Dedifferentiated amniotic fluid mesenchymal stem cell (primary cell): ENCODE measurements around the gene ENOPH1.

Experiments
- DNase-seq: peaks from one replicate; pipeline ENCODE4 v3.0.0-alpha.2; 2016; ENCODE audit errors: extremely low spot score

Gene ENOPH1

DNA sequence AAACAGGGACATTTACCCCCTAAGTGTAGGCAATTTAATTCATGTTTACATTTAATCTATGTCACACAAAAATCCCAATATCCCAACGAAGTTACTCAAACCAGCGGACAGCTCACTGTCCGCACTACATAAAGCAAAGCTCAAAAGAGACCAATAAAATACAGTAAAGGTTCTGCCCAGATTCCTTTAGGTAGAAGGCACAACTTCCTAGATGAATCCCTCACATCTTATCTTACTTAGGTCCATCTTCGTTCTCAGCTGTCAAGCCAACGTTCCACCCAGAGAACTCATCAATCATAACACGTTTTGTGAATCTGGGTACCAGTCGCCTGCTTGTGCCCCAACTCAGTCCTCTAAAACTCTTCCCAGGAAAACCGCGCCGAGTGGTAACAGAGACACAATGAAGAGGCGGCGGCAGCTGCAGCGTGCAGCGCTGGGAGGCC lies 1.8 kb upstream of the ENOPH1 start:
- no peak for DNase-seq

DNA sequence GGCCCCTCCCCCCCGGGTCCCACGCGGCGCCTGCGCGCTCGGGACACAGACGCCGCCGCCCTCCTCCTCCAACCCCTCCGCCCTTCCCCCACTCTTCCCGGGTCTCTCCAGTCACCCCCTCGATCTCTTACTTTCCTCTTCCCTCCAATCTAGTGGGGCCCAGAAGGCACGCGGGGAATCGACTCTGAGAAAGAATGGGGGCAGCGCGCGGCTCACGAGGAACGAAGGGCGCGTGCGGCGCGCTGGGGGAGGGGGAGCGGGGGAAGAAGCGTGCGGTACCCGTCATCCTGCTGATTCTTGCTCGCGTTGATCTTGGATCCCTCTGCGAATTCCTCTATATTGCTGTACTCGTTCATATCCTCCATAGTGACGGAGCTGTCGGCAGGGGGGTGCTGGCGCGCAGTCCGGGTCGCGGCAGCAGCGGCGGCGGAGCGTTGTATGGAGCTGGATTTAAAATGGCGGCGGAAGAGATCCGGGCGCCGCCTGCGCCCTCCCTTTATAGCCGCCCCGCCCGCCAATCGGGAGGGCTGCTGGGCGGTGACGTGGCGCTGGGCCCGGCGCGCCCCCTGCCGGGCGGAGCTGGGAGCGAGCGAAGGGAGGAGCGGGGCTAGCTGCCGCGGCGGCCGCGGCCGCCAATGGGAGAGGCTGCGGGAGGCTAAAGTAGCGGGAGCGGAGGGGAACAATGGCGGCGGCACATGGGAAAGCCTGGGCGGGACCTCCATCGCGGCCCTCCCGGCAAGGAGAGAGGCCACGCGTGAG lies 1.2 kb upstream of the ENOPH1 start:
- peak; percentile 84 for DNase-seq

DNA sequence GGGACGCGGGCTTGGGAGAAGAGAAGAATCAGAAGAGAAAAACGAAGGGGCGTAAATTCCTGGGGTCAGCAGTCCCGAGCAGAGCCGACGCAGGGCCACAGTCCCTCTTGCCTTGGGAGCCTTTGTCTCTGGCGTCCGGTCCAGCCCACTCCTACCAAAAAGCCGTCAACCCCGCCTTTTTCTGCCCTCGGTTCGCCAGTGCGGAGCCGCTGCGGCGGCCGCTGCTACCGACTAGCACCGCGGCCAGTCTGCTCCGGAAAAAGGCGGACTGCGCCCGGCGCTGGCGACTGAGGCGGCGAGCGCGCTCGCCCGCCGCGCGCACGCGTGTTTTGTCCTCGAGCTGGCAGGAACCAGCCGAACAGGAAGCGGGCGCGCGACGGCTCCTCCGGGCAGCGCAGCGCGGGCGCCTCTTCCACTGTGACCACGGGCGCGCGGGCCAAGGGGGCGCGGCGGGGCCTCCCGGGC lies 630 bp upstream of the ENOPH1 start:
- DNase-seq, result no peak

DNA sequence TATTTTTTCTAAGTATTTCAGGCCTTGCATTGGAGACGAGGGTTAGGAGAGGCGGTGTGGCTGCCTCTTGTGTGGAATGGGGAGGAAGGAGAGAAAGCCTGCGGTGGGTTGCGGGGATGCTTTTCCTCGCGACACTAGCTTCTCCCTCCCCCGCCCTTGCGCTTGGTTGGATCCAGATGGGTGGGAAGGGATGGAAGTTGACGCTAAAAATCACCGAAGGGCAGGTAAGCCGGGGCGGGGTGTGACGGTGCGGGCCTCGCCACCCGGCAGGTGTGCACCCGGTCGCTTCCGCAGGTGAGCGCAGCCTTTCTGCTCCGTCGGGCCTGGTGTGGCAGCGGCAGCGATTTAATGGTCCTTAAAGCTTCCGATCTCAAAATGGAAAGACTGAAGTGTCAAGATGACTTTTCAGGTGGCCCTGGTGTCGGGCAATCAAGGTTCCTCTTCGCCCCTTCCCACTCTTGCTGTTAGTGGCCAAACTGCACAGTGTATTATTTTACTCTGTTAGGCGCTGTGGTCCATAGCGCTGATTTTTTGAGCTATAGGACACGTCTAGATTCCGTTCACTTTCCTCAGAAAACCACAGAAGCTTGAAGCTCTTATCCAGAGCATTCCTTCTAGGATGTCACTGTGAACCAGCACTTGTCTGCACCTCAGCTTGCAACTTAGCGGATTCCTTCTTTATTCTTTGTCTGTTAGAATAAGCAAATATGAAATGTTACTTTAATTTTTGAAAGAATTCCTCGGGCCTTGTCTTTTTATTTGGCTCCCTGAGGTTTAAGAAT lies 765 bp downstream of the ENOPH1 start:
- DNase-seq, result peak; percentile 18

DNA sequence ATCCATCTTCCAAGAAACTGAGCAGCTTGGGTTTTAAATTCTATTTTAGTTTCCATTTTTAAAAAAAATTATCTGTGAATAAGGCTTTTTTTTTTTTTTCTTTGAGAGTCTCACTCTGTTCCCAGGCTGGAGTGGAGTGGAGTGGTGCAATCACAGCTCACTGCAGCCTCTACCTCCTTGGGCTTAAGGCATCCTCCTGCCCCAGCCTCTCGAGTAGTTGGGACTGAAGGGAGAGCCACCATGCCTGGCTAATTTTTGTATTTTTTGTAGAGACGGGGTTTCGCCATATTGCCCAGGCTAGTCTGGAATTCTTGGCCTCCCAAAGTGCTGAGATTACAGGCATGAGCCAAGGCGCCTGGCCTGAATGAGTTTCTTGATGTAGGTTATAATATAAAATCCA lies 1.4 kb downstream of the ENOPH1 start:
- DNase-seq, result no peak

DNA sequence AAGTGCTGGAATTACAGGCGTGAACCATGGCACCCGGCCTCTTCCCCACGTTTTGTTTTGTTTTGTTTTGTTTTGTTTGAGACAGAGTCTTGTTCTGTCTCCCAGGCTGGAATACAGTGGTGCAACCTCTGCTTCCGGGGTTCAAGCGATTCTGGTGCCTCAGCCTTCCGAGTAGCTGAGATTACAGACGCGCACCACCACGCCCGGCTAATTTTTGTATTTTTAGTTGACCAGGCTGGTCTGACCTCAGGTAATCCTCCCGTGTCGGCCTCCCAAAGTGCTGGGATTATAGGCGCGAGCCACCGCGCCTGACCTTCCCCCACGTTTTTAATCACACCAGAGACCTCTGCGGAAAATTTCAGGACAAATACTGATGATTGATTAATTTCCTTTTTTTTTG lies 2.2 kb downstream of the ENOPH1 start:
- DNase-seq, result no peak

DNA sequence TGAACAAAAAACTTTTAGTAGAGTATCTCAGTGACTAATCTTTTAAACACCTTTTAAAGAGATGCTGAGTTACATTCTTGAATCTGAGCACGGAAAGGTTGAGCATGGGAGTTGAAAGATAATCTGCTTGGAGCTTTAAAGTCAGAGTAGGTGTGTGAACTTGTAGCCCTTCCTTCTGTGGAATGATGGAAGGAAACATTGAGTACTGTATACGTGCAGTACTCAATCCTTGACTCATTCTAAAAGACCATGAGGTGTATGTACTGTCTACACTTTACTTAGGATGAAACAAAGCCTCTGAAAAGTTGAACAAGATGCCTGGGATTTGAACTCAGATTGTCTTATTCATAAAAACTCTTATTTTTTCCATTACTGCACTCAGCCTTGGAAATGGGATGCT lies 3.4 kb downstream of the ENOPH1 start:
- no peak for DNase-seq

DNA sequence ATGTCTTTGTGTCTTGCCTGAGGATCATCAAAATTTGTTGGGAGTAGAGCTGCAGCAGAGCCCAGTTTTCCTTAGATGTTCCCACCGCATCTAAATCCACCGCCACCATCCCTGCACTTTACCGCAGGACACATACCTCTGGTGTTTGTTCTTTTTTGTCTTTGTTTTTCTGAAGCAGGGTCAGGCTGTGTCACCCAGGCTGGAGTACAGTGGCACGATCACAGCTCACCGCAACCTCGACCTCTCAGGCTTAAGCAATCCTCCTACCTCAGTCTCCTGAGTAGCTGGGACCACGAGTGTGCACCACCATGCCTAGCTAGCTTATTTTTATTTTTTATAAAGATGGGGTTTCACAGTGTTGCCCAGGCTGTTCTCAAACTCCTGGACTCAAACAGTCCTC lies 4.6 kb downstream of the ENOPH1 start:
- no peak for DNase-seq

DNA sequence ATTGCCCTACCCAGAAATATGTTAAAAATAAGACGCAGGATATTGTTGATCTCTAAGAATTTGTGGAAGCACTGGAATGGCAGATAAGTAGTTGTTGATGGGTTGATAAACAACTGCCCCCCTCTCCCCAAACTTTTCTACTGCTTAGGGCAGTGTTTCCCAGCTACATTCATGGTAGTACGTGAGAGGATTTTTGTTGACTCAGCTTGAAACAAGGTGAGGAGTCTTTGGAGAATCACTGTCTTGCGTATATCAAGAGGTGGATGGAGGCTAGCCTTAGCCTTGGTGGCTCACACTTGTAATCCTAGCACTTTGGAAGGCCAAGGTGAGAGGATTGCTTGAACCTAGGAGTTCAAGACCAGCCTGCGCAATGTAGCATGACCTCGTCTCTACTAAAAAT lies 5.7 kb downstream of the ENOPH1 start:
- no peak for DNase-seq

DNA sequence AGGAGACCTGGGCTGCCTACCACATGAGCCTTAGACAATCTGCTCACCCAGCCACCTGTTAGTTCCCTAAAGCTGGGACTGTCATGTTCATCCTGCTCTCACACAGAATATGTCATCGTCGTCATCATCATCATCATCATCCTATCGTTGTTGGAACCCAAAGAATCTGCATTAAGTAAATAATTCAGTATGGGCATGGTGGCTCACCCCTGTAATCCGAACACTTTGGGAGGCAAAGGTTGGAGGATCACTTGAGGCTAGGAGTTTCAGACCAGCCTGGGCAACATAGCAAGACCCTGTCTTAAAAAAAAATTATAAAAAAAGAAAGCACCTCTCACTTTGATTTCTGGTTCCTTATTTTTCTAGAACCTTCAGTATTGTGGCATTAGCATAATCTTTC lies 6.4 kb downstream of the ENOPH1 start:
- DNase-seq, result no peak

DNA sequence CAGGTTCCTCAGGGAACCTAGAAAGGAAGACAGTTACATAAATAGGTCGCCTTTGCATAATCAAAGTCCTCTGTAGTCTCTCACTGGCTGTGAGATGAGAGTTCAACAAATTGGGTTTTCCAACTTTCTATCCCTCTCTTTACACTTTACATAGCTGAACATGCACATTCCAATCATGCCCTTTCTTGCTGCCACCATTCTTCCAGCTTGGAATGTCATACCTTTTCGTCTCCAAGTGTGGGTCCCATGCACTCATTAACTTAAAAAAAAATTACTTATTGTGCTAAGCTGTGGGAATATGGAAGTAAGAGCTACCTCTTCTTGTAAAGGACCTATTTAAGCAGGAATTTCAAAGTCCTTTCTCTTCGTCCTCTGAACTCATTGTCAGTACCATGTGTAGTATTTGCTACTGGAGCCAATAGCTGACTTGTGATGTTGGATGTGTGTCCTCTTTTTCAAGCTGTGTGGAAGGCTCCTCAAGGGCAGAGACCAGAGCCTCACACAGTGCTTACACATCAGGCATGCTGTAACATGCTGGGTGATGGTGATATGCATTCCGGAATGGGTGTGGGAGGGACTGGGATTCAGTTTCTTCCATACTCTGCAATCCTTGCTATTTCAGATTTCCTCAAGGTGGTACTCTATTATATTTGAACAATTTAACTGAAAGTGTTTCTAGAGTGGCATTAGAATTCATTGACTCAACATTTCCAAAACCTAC lies 7.1 kb downstream of the ENOPH1 start:
- DNase-seq, result peak; percentile 26

DNA sequence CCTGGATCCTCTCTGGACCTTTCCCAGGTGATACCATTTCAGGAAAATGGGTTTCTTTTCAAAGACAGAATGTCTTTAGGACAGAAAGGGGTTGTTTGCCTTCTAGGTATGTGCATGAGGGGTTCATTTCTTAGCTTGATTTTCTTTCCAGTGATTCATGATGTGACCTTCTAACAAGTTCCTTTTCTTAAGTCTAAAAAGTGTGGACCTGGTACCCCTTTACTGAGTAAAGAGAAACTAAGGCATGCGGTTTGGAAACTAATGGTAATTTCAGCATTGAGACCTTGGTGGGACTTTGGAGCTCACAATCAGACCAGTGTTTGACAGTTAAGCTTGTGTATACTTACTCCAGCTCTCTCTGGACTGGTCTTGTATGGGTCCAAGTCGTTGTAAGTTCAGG lies 8.7 kb downstream of the ENOPH1 start:
- DNase-seq, result no peak

DNA sequence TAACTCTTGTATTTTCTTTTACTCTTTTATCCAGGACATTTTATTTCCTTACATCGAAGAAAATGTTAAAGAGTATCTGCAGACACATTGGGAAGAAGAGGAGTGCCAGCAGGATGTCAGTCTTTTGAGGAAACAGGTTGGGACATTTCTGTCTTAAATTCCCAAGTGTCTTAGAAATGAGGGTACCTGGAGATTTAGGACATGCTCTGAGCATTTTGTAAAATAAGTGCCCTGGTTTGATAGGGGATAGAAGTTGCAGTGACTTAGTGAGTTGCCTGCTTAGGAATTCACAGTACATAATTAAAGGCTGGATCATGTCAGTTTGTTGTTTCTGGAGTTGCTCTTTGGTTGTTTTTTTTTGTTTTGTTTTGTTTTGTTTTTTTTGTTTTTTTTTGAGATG lies 17.5 kb downstream of the ENOPH1 start:
- no peak for DNase-seq

DNA sequence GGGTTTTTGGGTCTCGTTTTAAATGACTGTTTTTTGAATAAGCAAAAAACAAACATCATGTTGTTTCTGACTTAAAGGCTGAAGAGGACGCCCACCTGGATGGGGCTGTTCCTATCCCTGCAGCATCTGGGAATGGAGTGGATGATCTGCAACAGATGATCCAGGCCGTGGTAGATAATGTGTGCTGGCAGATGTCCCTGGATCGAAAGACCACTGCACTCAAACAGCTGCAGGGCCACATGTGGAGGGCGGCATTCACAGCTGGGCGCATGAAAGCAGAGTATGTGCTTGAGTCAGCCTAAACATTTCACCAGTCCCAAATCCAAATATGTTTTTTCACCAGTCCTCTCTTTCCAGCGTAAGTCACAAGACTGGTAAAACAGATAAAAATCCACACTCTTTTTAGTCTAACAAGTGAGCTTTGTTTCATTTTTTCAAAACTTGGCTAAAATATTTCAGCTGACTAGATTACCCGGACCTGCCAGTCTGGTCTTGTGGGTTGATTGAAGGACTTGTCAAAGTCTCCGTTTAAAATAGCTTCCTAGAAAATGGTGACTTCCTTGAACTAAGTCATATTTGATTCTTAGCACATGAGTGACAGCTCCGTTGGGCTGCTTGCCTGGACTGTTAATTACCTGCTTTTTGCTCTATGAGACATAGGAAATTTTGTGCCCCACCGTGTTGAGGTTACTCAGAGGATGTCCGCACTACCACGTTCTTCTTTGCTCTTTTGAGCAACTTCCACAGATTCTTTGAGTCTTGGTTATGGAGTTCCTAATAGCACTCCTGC lies 20.8 kb downstream of the ENOPH1 start:
- no peak for DNase-seq

DNA sequence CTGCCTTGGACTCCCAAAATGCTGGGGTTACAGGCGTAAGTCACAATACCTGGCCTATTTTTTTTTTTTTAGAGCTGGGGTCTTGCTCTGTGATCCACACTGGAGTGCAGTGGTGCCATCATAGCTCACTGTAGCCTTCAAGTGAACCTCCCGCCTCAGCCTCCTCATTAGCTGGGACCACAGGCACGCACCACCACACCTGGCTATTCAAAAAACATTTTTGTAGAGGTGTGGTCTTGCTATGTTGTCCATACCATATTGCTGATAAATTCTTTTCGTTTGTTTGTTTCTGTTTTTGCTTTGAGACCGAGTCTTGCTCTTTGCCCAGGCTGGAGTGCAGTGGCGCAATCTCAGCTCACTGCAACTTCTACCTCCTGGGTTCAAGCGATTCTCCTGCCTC lies 21.6 kb downstream of the ENOPH1 start:
- DNase-seq, result no peak

DNA sequence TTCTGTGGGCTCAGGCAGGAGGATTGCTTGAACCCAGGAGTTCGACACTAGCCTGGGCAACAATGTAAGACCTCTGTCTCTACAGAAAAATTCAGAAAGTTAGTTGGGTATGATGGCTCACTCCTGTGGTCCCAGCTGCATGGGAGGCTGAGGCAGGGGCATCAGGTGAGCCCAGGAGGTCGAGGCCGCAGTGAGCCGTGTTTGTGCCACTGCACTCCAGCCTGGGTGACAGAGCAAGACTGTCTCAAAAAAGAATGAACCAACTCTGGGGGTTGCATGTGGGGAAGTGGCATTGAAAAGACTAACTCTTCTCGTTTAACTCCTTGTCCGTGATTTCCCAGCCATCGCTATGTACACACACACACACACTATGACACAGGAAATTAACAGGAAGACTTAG lies 26.9 kb downstream of the ENOPH1 start:
- no peak for DNase-seq

DNA sequence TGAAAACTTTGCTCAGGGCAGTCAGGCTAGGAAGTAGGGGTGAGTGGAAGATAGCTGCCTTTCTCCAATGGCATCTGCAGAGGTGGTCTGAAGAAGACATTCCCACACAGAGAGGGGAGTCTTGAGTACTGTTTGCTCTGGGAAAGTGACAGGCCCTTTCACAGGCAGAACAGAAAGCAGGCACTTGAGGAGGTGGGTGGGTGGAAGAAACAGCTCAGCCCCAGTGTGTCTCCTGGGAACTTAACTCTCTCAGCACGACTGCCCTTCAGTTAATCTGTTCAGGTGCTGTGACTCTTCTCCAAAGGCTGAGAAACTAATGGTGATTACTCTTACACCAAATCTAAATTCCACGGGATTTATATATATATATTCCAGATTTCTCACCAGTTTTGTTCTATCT lies 28.3 kb downstream of the ENOPH1 start:
- no peak for DNase-seq

DNA sequence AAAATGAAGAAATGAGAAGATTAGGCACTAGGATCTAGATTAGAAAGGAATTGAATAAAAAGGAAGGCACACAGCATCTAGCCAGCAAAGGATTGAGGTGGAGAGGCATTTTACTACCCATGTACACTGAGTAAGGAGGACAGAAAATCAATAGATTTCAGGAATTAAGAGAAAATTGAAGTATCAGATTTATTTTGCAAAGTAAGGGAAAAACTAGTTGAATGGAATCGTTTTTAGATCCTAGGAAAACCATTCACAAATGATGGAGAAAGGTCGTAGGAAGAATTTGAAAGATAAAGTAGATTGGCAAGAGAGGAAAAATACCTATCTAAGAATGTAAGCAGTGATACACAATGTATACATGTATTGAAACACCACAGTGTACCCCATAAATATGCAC lies 31.3 kb downstream of the ENOPH1 start:
- DNase-seq, result no peak

DNA sequence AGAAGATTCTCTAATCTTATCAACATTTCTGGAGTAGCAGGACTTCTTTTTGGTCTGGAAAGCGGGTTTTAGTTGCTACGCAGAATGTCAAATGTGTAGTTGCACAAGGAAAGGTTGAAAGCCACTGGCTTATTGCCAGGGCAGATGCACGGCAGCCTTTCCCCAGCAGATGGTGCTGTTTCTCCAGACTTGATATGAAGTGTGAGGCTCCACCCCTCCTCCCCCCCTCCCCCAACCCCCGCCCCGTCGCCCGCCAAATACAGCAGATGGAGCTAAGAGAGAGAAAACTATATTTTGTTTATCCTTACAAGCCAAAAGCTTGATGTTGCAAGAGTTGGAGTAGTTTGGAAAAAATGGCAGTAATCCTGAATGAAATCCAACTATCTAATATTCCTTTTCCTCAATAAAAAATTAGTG lies 32.0 kb downstream of the ENOPH1 start:
- peak; percentile 82 for DNase-seq

DNA sequence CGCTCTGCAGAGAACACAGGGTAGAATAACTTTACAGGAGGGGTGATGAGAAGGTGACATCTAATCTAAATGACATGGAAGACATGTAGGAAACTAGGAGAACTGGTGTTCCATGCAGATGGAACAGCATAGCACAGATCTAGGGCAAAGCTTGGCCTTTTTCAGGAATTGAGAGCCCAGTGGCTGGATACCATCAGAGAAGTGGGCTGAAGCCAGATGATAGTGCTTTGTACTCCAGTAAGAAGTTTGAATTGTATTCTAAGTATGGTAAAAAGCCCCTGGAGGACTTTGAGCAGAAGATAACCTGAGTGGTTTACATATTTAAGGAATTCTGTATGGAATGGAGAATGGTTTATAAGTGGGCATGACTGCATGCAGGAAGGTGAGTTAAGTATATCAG lies 32.8 kb downstream of the ENOPH1 start:
- DNase-seq, result no peak

DNA sequence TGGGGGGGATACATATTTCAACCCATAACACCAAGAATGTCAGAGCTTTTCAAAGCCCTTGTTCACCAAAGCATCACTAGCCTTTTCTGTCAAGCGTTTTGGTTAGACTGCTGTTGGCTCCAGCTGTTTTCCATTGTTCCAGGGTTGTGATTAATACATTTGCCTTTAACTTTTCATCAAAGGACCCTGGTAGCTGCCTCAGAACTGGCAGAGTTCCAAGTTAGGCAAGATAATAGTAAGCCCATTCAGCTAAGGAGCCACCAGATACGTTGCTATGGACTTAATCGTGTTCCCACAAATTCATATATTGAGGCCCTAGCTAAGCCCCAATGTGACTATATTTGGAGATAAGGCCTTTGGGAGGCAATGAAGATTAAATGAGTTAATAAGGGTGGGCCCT lies 37.1 kb downstream of the ENOPH1 start:
- DNase-seq, result no peak
